GM10847 (cell line): ENCODE results near the gene TIGD6.

Source experiments
- POLR2A ChIP-seq: IDR thresholded peaks from 2 replicates; pipeline ENCODE4 v1.6.1; 2011; ENCODE audit not compliant: insufficient read length; ENCODE audit errors: extremely low read depth

Gene TIGD6

DNA sequence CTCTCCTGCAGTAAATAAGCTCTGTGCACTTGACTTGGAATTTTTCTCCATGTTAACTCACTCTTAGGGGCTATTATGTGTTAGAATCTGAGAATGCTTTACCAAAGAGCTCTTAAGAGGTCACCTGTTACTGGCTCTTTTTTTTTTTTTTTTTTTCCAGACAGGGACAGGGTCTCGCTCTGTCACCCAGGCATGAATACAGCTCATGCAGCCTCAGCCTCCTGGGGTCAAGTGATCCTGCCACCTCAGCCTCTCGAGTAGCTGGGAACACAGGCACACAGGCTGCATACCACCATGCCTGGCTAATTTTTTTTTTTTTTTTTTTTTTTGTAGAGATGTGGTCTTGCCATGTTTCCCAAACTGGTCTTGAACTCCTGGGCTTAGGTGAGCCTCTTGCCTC lies 22.2 kb upstream of the TIGD6 start:
- no peak for TF ChIP-seq POLR2A

- TF ChIP-seq POLR2A, result no peak
Measured at GRCh38 chr5:150022158-150022531, 21.7 kb upstream of the TIGD6 start.

DNA sequence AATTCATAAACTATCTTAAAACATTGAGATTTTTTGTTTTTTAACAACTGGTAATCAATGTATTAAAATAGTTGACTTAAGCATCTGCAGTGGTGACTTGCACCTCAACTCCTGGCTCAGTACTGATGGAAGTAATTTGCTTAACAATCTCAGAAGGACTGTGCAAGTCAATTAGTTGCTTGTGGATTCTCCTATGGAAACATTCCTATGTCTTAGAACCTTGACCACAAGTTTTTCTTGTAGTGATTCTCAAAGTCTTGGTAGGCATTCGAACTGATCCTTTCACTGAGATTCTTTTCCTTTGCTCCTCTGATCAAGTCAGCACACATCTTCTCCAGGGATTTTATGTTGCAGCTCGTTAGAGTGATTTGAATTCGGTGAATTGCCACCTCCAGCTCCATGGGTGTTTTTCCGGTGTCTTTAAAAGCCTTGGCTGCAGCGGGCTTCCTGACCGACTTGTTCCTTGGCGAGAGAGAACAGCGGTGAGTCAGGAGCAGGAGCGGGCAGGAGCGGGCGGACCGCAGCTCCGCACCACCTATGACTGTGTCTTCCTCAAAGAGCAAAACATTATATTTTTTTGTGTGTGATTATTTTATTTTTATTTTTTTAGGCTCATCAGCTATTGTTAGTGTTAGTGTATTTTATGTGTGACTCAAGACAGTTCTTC lies 21.2 kb upstream of the TIGD6 start:
- TF ChIP-seq POLR2A, result no peak

DNA sequence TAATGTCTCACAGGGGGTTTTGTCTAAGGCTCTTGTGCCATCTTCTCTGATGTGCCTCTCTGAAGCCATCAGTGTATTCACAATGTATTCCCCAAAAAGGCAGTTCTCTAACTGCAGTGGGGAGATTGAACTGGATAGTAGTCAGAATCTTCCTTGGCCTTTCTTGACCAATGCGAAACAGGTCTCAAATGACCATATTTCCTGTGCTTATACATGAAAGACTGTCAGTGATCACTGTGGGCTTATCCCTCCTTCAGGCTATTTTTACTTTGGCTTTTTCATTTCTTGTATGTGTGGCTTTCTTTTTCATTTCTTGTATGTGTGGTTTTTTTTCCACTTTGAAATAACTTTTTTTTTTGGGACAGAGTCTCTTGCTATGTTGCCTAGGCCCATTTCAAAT lies 19.8 kb upstream of the TIGD6 start:
- TF ChIP-seq POLR2A, result no peak

DNA sequence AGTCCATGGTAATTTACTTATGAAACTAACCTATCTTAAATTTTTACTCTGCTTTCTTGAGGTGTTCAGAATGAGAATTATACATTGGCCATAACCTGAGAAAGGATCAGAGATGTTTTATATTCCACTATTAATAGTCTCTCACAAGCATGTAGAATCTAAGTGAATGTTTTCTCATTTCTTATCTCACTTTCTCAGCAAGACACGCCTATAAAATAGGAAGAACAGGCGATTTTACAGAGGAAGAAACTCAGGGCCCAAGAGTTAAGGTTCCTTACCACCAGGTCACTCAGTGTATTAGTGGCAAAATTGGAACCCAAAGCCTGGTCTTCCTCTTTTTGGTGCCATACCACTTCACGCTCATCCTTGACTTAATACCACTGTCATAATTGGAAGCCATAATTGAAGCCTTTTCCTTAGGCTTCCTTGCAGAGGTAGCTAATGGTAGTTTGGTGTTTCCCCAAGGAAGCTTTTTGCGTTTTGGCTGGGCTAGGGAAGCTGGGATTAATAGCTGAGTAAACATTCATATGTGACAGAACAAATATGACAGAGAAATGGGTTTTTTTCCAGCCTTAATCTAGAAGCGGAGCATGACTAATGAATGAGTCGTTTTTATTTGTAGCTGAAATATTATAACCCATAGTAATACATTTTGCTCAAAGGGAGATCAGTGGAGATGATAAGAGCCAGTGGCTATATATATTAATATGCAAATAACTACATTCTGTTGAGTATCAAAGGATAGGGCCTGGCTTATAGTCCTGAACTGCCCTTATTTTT lies 17.0 kb upstream of the TIGD6 start:
- no peak for TF ChIP-seq POLR2A

DNA sequence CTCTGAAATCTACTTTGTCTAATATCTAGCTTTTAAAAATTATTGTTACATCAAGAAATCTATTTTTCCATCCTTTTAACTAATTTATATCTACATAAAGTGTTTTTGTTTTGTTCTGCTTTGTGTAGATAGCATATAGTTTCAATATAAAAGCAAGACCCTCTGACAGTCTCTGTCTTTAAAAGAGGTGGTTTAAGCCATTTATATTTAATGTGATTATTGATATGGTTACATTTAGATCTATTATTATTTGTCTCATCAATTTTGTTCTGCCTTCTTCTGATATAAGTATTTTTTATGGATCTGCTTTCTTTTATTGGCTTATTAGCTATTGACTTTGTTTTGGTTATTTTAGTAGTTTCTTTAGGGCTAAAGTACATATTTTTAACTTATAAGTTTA lies 16.1 kb upstream of the TIGD6 start:
- no peak for TF ChIP-seq POLR2A

DNA sequence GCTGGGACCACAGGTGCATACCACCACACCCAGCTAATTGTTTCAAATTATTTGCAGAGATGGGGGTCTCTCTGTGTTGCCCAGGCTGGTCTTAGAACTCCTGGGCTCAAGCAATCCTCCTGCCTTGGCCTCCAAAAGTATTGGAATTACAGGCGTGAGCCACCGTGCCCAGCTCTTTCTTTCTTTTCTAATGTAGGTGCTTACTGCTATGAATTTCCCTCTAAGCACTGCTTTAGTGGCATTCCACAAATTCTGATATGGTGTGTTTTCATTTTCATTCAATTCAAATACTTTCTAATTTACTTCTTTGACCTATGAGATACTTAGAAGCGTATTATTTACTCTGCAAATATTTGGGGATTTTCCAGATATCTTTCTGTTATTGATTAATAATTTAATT lies 15.0 kb upstream of the TIGD6 start:
- no peak for TF ChIP-seq POLR2A

DNA sequence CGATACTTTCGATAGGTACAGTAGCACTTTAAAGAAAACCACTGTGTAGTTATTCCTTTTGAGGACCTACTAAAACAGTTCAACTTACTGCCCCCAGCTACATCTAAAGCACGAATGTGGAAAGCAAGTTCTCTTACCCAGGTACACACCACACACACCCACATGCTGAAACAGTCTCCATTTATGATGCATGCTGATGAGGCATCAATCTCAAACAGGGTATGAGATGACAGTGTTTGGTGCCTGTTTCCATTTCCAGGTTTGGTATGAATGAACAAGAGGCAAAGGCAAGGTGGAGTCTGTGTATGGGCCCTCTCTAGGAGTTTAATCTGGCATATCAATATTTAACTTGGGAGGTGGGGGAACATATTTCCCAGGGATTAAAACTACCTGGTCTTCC lies 14.0 kb upstream of the TIGD6 start:
- no peak for TF ChIP-seq POLR2A

DNA sequence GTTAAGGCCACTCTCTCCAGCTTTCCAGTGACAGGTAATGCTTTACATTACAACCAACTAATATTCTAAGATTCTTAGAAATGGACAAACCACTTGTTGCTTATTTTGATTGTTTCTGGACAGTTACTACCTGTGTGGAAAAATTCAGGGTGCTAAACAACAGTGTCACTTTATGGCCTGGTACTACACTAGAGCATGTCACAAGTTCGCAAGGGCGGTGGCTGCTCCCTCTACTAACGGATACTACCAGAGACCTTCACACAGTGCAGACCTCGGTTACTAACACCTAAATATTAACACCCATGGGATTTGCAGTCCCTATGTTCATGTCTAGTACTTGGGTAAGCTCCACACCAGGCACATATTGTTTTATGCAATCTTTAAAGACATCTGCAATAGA lies 13.5 kb upstream of the TIGD6 start:
- TF ChIP-seq POLR2A, result no peak

- no peak for TF ChIP-seq POLR2A
Measured at GRCh38 chr5:150009671-150010387, 9.4 kb upstream of the TIGD6 start.

DNA sequence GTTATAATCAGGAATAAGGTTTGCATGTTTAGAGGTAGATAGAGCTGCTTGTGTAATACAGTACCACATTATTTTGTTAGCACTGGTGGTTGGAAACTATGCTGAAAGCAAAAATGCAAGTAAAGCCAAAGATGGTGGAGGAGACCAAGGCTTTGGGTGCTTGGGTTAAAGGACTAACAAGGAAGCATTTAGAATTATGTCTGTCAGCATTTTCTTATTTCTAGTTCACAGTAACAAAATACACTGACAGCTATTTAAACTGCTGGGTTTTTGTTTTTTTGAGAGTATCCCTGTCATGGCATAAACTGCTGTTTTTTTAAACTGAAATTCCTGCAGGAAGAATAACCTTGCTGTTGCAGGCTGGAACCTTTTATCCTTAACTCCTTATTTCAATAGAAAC lies 6.6 kb upstream of the TIGD6 start:
- TF ChIP-seq POLR2A, result no peak

DNA sequence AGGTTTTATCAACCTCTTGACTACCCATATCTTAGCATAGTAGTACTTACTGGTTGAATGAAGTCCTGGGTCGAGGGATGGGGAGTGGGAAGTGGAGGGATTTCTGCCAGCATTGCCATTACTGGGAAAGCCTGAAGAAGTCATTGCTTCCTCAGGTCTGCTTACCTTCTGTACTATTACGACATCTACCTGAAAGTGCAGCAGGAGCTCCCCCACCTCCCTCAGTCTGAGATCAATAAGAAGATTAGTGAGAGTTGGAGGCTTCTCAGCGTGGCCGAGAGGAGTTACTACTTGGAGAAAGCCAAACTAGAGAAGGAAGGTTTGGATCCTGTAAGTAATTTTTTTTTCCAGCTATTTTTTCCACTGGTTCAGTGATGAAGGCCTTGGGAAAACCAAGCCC lies 5.9 kb upstream of the TIGD6 start:
- TF ChIP-seq POLR2A, result no peak

DNA sequence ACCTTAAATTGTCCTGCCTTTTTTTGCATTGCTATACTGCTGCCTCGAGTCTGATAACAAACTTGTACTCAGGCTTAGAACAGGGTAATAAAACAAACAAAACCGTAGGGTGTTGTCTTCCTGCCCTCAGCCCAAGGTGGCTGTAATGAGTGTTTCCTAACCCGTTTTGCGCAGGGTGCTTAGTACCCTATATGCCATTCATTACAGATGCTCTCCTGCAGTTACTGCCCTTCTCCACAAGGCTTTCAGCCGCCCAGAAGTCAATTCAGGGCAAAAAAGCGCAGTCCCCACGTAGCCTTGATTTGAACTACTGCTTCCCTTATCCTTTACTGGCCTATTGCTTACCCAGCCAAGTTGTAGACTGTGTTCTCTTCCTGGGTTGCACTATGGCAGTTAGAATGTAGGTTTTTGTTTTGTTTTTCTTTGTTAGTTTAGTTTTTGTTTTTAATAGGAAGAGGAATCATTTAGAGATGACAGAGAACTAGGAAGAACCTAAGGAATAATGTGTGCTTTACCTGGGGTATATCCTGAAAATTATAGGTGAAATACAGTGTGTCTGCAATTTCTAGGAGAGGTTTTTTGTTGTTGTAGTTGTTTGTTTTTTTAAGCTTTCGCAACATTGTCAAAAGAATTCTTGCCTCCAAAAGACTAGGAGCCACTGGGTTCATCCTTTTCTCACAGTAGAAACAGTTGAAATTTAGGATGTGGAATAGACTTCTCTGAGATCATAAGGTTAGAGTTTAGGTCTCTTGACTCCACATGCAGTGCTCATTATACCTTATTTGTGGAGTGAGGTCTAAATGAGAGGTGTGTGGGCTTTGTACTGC lies 1.4 kb upstream of the TIGD6 start:
- TF ChIP-seq POLR2A, result no peak

DNA sequence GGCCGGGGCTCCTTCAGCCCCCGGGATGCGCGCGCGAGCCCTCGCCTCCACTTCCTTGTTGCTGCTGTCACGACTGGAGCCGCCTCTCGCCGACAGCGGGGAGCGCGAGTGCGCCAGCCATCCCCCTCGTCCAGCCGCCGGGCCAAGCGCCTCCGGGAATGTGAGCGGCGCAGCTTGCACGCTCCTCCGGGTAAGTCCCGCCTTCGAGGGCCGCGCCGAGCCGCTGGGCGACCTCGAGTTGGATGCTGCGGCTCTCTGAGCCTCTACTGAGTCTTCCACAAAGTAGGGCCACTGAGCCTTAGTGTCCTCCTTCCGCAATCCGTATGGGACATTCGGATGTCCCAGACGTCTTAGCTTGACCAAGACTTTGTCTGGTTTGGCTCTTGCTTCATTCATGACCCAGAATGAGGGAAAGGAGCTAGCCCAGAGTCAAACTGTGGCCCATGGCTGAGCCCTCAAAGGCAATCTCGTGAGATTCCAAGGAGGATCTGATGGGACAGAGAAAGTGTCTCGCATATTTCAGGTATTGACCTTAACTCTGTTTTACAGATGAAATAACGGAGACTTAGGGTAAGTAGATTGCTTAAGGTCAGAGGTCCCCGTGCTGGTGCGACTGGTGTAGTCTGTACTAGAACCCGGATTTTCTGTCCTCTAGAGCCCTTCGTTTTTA lies 671 bp upstream of the TIGD6 start:
- no peak for TF ChIP-seq POLR2A

DNA sequence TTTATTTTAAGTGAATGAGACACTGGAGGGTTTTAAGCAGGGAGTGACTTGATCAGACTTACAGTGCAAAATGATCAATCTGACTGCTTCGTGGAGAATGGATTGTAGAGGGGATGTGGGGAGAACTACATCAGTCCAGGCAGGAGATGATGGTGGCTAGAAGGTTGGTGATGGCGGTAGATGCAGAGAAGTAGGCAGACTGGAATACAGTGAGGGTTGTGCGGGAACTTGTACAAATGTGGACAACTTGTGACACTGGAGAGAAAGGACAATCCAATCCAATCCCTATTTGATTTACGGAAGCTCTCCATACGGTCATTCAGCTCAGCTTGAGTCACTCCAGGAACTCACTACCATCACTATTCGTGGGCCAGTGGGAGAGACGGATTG lies 593 bp downstream of the TIGD6 start:
- no peak for TF ChIP-seq POLR2A
